NCI-H2196 (cell line): ENCODE measurements around the gene FADD.

Source experiments
- DNase-seq: peaks from one replicate; lab custom pipeline; 2025; ENCODE audit not compliant: unreplicated experiment; lab: John Stamatoyannopoulos, UW

Gene FADD, protein sequence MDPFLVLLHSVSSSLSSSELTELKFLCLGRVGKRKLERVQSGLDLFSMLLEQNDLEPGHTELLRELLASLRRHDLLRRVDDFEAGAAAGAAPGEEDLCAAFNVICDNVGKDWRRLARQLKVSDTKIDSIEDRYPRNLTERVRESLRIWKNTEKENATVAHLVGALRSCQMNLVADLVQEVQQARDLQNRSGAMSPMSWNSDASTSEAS

DNA sequence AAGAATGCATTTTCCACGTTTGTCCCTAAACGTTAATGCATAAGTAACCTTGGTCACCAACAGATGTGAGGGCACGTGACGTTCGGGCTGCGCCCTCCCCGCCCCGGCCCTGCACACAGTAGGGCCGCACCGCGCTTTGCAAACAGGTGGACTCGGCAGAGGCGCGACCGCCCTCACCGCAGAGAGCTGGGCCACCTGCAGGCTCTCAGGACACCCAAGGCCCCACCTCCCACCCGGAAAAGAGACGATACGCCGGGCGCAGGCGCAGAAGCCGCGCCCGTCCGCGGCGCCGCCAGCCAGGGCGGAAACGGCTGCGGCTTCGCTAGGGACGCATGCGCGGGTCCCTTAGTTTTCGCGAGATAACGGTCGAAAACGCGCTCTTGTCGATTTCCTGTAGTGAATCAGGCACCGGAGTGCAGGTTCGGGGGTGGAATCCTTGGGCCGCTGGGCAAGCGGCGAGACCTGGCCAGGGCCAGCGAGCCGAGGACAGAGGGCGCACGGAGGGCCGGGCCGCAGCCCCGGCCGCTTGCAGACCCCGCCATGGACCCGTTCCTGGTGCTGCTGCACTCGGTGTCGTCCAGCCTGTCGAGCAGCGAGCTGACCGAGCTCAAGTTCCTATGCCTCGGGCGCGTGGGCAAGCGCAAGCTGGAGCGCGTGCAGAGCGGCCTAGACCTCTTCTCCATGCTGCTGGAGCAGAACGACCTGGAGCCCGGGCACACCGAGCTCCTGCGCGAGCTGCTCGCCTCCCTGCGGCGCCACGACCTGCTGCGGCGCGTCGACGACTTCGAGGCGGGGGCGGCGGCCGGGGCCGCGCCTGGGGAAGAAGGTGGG is at the start of gene FADD:
Gene FADD (plus strand): TSS at position 377 of the 831 bp plus-strand sequence. CDS start 164 bp downstream, at position 541.
- peak; percentile 97 for DNase-seq

GRCh38 chr11:70155386-70155785 is 47.7 kb upstream of the FADD start:
- no peak for DNase-seq

DNA sequence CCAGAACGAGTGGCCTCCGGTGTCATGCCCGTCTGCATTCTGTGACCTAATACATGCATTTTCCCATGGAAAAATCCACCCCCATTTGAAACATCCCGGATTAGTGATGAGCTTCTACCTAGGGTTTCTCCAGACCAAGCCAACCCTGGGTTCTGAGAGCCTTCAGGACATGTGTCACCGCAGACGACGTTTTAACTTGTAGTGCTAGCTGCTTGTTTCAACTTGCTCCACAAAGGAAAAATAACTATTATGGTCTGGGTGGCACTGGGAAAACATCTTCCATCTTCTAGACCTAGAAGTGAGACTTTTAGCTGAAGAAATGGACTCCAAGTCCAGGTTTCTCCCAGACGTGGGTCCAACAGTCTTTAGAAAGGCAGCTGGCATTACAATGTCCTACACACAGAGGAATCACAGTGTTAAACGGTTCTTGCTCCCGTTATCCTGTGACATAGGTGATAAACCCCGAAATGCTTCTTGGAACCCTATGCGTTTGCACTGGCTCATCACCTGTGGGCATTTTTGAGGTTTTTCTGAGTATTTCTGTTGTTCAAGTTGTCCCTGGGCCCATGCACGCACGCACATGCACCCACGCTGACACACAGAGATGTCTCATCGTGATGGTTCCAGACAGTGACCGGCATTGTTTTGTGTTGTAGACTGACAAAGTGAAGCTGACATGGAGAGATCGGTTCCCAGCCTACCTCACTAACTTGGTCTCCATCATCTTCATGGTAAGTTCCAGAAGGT is 46.6 kb upstream of the FADD start:
- DNase-seq: no peak

- peak; percentile 47 for DNase-seq
Observed at GRCh38 chr11:70158201-70158600, 44.9 kb upstream of the FADD start.

- DNase-seq: no peak
Observed at GRCh38 chr11:70158757-70159389, 44.2 kb upstream of the FADD start.

DNA sequence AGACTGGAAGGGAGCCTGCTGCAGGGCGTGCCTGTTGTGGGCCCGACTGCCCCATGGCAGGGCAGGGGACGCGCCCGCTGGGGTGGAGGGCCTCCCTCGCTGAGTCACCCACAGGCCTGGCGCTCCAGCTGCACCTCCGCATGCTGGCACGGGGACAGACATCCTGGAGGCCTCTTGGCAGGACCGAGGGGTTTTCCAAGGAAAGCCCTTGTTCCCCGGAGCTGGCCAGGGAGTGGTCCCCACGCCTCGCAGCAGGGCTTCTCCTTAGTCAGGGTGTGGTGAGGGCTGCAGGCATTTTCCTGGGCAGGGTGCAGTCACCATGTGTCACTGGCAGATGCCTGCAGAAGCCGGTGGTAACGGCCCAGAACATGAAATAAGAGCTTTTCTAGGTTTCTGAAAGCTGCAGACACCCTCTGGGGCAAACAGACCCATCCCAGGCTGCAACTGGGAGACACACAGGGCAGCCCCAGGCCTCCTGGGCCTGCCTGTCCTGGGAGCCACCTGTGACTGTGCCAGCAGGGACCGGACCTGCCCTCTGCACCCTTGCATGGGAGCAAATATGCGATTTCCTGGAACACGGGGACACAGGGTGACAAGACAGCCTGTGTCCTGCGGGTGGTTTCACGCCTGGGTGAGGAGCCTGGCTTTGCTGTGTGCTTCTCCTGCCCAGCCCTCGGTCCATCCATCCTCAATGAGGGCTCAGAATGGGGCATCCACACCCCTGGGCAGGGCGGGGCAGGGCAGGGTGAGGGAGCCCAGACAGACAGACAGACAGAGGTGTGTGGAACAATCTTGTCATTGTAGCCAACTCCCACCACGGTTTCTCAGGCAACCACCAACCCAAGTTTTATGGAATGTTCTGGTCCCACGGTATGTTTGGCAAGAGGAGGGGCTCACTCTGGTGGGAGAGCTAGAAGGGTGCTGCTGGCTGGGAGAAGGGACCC is 43.2 kb upstream of the FADD start:
- peak; percentile 30 for DNase-seq

- no peak for DNase-seq
Observed at GRCh38 chr11:70161043-70161625, 42.0 kb upstream of the FADD start.

DNA sequence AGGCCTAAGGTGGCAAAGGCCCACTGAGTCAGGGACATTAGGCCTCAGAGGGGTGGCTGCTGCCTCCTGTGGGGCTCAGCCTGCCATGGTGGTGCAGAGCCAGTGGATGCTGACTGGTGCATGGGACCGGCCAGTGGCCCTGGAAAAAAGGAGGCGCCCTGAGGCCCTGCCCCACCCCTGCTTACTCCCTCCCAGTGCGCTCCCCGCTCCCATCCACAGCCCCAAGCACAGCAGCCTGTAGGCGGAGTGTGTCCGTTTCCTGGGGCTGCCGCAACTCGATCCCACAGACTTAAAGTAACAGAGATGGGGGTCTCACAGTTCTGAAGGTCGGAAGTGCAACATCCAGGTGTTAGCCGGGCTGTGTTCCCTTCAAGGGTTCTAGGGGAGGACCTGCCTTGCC is 38.4 kb upstream of the FADD start:
- DNase-seq: no peak

DNA sequence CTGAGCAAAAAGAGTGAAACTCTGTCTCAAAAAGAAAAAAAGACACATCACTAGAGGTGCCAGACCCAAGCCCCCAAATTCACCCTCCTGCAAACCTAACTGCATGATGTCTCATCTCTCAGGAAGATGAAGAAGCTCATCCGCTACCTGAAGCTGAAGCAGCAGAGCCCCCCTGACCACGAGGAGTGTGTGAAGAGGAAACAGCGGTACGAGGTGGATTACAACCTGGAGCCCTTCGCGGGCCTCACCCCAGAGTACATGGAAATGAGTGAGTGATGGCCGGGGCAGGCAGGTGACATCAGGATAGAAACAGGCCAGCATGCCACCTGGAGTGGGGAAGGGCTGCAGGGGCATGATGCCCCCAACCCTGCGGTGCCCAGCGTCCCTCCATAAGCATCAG is 36.0 kb upstream of the FADD start:
- no peak for DNase-seq

GRCh38 chr11:70167723-70168404 is 35.2 kb upstream of the FADD start:
- DNase-seq: no peak

DNA sequence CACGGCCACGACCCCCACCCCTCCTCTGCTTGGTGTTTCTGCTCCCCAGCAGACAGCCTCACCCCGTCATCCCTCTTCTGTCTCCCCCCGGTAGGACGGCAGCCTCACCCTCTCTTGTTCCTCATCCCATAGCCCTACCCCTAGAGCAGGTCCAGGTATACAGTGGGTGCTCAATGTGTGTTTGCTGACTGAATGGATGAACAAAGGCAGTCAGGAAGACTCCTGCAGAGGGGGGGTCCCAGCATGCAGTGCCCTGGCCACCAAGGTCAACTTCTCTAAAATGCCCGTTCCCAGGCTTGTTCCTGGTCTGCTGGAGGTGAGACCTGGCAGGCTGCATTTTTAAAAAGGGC is 34.7 kb upstream of the FADD start:
- DNase-seq: no peak

- no peak for DNase-seq
Observed at GRCh38 chr11:70169127-70169526, 34.0 kb upstream of the FADD start.

GRCh38 chr11:70169632-70170031 is 33.5 kb upstream of the FADD start:
- no peak for DNase-seq

DNA sequence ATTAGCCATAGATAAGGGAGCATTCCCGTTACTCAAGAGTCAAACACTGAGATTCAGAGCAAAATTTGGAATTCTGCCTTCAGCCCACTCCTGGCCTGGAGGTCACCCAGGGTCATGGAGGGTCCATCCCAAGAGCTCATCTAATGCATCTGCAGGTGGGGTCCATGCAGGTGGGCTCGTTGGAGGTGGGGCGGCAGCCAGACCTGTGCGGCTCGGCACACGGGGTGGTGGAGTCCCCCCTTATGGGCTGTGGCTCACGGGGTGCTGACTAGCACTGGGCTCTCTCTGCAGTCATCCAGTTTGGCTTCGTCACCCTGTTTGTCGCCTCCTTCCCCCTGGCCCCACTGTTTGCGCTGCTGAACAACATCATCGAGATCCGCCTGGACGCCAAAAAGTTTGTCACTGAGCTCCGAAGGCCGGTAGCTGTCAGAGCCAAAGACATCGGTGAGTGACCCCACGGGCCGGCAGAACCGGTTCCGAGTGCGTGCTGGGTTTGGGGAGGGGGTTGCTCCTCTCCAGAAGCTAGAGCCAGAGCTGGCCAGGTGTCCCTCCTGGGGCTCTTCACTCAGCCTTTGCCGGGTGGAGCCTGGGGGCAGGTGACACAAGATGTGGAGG is 32.4 kb upstream of the FADD start:
- no peak for DNase-seq

- no peak for DNase-seq
Observed at GRCh38 chr11:70173018-70173417, 30.1 kb upstream of the FADD start.

- no peak for DNase-seq
Observed at GRCh38 chr11:70174547-70175235, 28.4 kb upstream of the FADD start.

- DNase-seq: peak; percentile 5
Observed at GRCh38 chr11:70175236-70175698, 27.8 kb upstream of the FADD start.

GRCh38 chr11:70176940-70177689 is 26.0 kb upstream of the FADD start:
- peak; percentile 13 for DNase-seq
